ENCODE data around the gene FOXP3. TPM values are rescaled to one million over a fixed set of nuclear protein-coding genes. Genes with fewer than 3 reads are reported as not detected.

FOXP3 gene
- total and polyA plus RNA-seq, 2 donors from 2014 or later = 0.45 to 2.0 TPM

- Histone ChIP-seq H3K4me1 (ENCODE audit: control insufficient read depth in 2 of 3, insufficient read depth in 2 of 3, low read depth in 1 of 3, low read length in 3 of 3) (no peaks in the 10 kb centered on the region), H3K27ac (ENCODE audit: low read depth in 2 of 2, low read length in 2 of 2) (no peak overlapping the region), H3K9me3 (ENCODE audit: control insufficient read depth in 2 of 3, insufficient read depth in 1 of 3, low read length in 3 of 3) (no peaks in the 10 kb centered on the region), H3K4me3 (ENCODE audit: low read length in 3 of 3) (no peak overlapping the region), H3K36me3 (ENCODE audit: control insufficient read depth in 2 of 3, insufficient read depth in 3 of 3, low read length in 3 of 3) (no peaks in the 10 kb centered on the region), H3K27me3 (ENCODE audit: control insufficient read depth, insufficient read depth, low read length) (no peaks in the 10 kb centered on the region), H3K9ac (ENCODE audit: low read length in 3 of 3) (no peak overlapping the region)
- intact Hi-C loops (cut with DNase I) = no loop called here
- no peak for TF ChIP-seq CTCF (IDR thresholded peaks at IDR 0.05; ENCODE audit: borderline replicate concordance, extremely low read depth, insufficient read depth)
- no peak for FAIRE-seq
- DNase-seq = no peak
Observed at GRCh38 chrX:49286136-49286535, 21.6 kb upstream of the FOXP3 start.

GRCh38 chrX:49284212-49284611, 19.7 kb upstream of the FOXP3 start:
- TF ChIP-seq CTCF (IDR thresholded peaks at IDR 0.05; ENCODE audit: borderline replicate concordance, extremely low read depth, insufficient read depth) = no peak
- Histone ChIP-seq H3K4me3 (ENCODE audit: low read length in 3 of 3) (no peak overlapping the region), H3K27me3 (ENCODE audit: control insufficient read depth, insufficient read depth, low read length) (no peaks in the 10 kb centered on the region), H3K9ac (ENCODE audit: low read length in 3 of 3) (no peak overlapping the region), H3K27ac (ENCODE audit: low read depth in 2 of 2, low read length in 2 of 2) (no peak overlapping the region), H3K36me3 (ENCODE audit: control insufficient read depth in 2 of 3, insufficient read depth in 3 of 3, low read length in 3 of 3) (no peaks in the 10 kb centered on the region), H3K9me3 (ENCODE audit: control insufficient read depth in 2 of 3, insufficient read depth in 1 of 3, low read length in 3 of 3) (no peaks in the 10 kb centered on the region), H3K4me1 (ENCODE audit: control insufficient read depth in 2 of 3, insufficient read depth in 2 of 3, low read depth in 1 of 3, low read length in 3 of 3) (no peaks in the 10 kb centered on the region)
- FAIRE-seq (no peak), DNase-seq (no peak)
- intact Hi-C loops (cut with DNase I) = no loop called here

GRCh38 chrX:49282647-49283011, 18.1 kb upstream of the FOXP3 start:
- Histone ChIP-seq H3K36me3 (ENCODE audit: control insufficient read depth in 2 of 3, insufficient read depth in 3 of 3, low read length in 3 of 3) (no peaks in the 10 kb centered on the region), H3K9me3 (ENCODE audit: control insufficient read depth in 2 of 3, insufficient read depth in 1 of 3, low read length in 3 of 3) (no peaks in the 10 kb centered on the region), H3K9ac (ENCODE audit: low read length in 3 of 3) (no peak overlapping the region), H3K4me3 (ENCODE audit: low read length in 3 of 3) (no peak overlapping the region), H3K27ac (ENCODE audit: low read depth in 2 of 2, low read length in 2 of 2) (no peak overlapping the region), H3K27me3 (ENCODE audit: control insufficient read depth, insufficient read depth, low read length) (no peaks in the 10 kb centered on the region), H3K4me1 (ENCODE audit: control insufficient read depth in 2 of 3, insufficient read depth in 2 of 3, low read depth in 1 of 3, low read length in 3 of 3) (no peaks in the 10 kb centered on the region)
- FAIRE-seq = no peak
- DNase-seq = peak in 2 of 5 donors; percentile 42 to 63
- intact Hi-C loops (cut with DNase I) = no loop called here
- no peak for TF ChIP-seq CTCF (IDR thresholded peaks at IDR 0.05; ENCODE audit: borderline replicate concordance, extremely low read depth, insufficient read depth)

- Histone ChIP-seq H3K4me3 (ENCODE audit: low read length in 3 of 3) (no peak overlapping the region), H3K36me3 (ENCODE audit: control insufficient read depth in 2 of 3, insufficient read depth in 3 of 3, low read length in 3 of 3) (no peaks in the 10 kb centered on the region), H3K9ac (ENCODE audit: low read length in 3 of 3) (no peak overlapping the region), H3K9me3 (ENCODE audit: control insufficient read depth in 2 of 3, insufficient read depth in 1 of 3, low read length in 3 of 3) (no peaks in the 10 kb centered on the region), H3K4me1 (ENCODE audit: control insufficient read depth in 2 of 3, insufficient read depth in 2 of 3, low read depth in 1 of 3, low read length in 3 of 3) (peaks cover 0 to 7% (median 5%) of the 10 kb centered on the region in 3 donors), H3K27ac (ENCODE audit: low read depth in 2 of 2, low read length in 2 of 2) (no peak overlapping the region), H3K27me3 (ENCODE audit: control insufficient read depth, insufficient read depth, low read length) (no peaks in the 10 kb centered on the region)
- FAIRE-seq (no peak), DNase-seq (no peak)
- no peak for TF ChIP-seq CTCF (IDR thresholded peaks at IDR 0.05; ENCODE audit: borderline replicate concordance, extremely low read depth, insufficient read depth)
- intact Hi-C loops (cut with DNase I) = no loop called here
Observed at GRCh38 chrX:49278081-49278480, 13.6 kb upstream of the FOXP3 start.
